Kidney epithelial cell (primary cell): Measurements from ENCODE around the gene MDN1. TPM values are rescaled to one million over a fixed set of nuclear protein-coding genes. Genes with fewer than 3 reads are reported as not detected.

ENCODE experiments used
- DNase-seq: peaks from one replicate; pipeline ENCODE4 v3.0.0-alpha.2; 2010; ENCODE audit warnings: low read depth
- H3K27me3 ChIP-seq: 2 replicates; pipeline ENCODE4 v1.6.0; 2011; ENCODE audit warnings: low read length; ENCODE audit not compliant: control insufficient read depth, insufficient read depth
- H3K36me3 ChIP-seq: 2 replicates; pipeline ENCODE4 v1.5.1; 2011; ENCODE audit warnings: low read length; ENCODE audit not compliant: control insufficient read depth, insufficient read depth
- H3K4me3 ChIP-seq: 2 replicates; pipeline ENCODE4 v1.5.1; 2011; ENCODE audit warnings: low read depth, mild to moderate bottlenecking, control low read depth, low read length
- total RNA-seq: library from RNA; depleted of rRNA; stranded (reverse); fragments of >200 nt; gene quantifications from 2 replicates; pipeline ENCODE4 v1.2.3, GENCODE V29; 2015
- TF ChIP-seq, protein P1 (sequence below): IDR thresholded peaks from 2 replicates; pipeline ENCODE4 v1.5.1; 2011; ENCODE audit warnings: mild to moderate bottlenecking, moderate library complexity, low read length, control low read depth, inconsistent platforms; ENCODE audit not compliant: insufficient read depth, poor library complexity, severe bottlenecking

Gene MDN1
- total RNA-seq, 1 donor from 2014 or later = 28.6 TPM

DNA sequence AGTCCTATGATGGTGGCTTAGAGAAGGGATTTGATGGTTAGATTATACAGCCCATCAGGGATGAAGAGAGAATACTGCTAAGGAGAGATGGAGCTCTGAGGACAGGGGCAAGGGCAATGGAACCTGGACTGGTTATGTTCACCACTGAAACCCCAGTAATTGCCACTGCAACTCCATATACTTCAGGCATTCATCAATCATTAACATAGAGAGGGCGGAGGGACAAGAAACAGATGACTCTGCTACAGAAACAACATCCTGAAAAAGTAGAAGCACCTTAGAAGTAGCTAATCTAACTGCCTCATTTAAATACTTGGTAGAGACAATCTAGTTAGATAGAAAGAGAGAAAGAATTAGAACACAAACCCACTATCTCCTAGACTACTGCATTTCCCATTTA, 89.8 kb downstream of the MDN1 start:
- Histone ChIP-seq H3K4me3 (no peak overlapping the region), H3K36me3 (peaks cover 2% of the 10 kb centered on the region), H3K27me3 (no peaks in the 10 kb centered on the region)
- no peak for DNase-seq
- TF ChIP-seq, protein P1, sequence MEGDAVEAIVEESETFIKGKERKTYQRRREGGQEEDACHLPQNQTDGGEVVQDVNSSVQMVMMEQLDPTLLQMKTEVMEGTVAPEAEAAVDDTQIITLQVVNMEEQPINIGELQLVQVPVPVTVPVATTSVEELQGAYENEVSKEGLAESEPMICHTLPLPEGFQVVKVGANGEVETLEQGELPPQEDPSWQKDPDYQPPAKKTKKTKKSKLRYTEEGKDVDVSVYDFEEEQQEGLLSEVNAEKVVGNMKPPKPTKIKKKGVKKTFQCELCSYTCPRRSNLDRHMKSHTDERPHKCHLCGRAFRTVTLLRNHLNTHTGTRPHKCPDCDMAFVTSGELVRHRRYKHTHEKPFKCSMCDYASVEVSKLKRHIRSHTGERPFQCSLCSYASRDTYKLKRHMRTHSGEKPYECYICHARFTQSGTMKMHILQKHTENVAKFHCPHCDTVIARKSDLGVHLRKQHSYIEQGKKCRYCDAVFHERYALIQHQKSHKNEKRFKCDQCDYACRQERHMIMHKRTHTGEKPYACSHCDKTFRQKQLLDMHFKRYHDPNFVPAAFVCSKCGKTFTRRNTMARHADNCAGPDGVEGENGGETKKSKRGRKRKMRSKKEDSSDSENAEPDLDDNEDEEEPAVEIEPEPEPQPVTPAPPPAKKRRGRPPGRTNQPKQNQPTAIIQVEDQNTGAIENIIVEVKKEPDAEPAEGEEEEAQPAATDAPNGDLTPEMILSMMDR = no peak

DNA sequence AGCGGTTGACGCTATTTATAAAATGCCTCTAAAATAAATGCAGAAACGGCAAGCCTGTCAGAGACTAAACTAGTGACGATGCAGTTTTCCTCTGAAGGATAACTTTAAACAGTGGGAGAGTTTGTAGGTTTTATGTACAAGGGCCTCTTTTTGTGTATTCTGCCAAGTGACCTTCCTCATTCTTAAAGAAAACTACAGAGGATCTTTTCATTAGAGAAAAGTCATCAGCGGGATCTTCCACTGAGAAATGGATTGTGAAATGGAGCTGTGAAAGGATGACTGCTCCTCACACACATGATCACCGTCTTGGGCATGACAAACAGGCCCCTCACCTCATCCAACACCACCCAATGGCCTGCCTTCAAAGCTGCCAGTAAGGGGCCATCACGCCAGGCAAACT, 92.1 kb downstream of the MDN1 start:
- TF ChIP-seq, protein P1 = no peak
- H3K27me3 ChIP-seq = no peaks in the 10 kb centered on the region
- DNase-seq = no peak
- H3K36me3 ChIP-seq = peaks cover 2% of the 10 kb centered on the region
- H3K4me3 ChIP-seq = no peak overlapping the region

GRCh38 chr6:89724981-89725380, 94.6 kb downstream of the MDN1 start:
- Histone ChIP-seq H3K27me3 (no peaks in the 10 kb centered on the region), H3K4me3 (no peak overlapping the region), H3K36me3 (no peaks in the 10 kb centered on the region)
- no peak for DNase-seq
- TF ChIP-seq, protein P1 = no peak

- Histone ChIP-seq H3K4me3 (no peak overlapping the region), H3K36me3 (no peaks in the 10 kb centered on the region), H3K27me3 (no peaks in the 10 kb centered on the region)
- TF ChIP-seq, protein P1 = no peak
- no peak for DNase-seq
These were observed 96.5 kb downstream of the MDN1 start for GRCh38 chr6:89723046-89723445.

- TF ChIP-seq, protein P1 = no peak
- Histone ChIP-seq H3K4me3 (no peak overlapping the region), H3K36me3 (no peaks in the 10 kb centered on the region), H3K27me3 (no peaks in the 10 kb centered on the region)
- DNase-seq = no peak
These were observed 103.1 kb downstream of the MDN1 start for GRCh38 chr6:89716532-89716931.

DNA sequence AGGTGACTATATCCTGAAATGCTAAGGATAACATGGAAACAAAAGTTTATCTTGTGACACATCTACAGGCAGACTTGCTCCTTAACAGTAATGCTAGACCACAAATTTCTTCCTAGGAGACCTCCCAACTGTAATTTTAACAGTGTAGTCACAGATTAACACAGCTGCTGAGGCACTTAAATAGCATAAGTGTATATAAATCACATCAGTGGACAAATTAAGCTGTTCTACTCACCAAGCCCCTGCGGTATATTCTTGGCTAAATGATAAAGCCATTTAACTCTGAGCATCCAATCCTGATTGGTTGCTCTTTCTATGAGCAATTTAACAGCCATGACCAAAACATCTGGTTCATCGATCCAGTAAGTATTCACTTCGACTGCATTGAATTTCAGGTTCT, 107.8 kb downstream of the MDN1 start:
- no peaks in the 10 kb centered on the region for H3K27me3 ChIP-seq
- TF ChIP-seq, protein P1 = no peak
- H3K36me3 ChIP-seq = no peaks in the 10 kb centered on the region
- no peak overlapping the region for H3K4me3 ChIP-seq
- DNase-seq = peak; percentile 5
